Stimulated activated CD8-positive, alpha-beta memory T cell treated with anti-CD3 and anti-CD28 coated beads, Interleukin-12 subunit alpha, Interleukin-12 subunit beta, amount 100 ng/mL, for 1 hour (primary cell): ENCODE measurements around the gene C1orf185.
"Not testable (repeated sequence)": the region's sequence is repeated elsewhere in the genome, so short reads cannot be mapped to it uniquely, and the experiment has no call there.

ENCODE experiments used
- DNase-seq: peaks from one replicate; pipeline ENCODE4 v3.0.0-alpha.2; 2020; ENCODE audit warnings: low read depth

The C1orf185 gene

GRCh38 chr1:51101976-51102375, at the start of gene C1orf185:
Gene C1orf185, plus strand, starts transcription at chr1:51102228. Its CDS starts 6 bp downstream, at chr1:51102234.
- DNase-seq: no peak

GRCh38 chr1:51058858-51059257, 43.2 kb upstream of the C1orf185 start:
- DNase-seq: no peak

- DNase-seq: no peak
These were observed 40.7 kb upstream of the C1orf185 start for GRCh38 chr1:51061231-51061918.

- no peak for DNase-seq
These were observed 38.9 kb upstream of the C1orf185 start for GRCh38 chr1:51063121-51063520.

- no peak for DNase-seq
These were observed 32.0 kb upstream of the C1orf185 start for GRCh38 chr1:51070011-51070410.

- DNase-seq: no peak
These were observed 31.4 kb upstream of the C1orf185 start for GRCh38 chr1:51070640-51071039.

- DNase-seq: no peak
These were observed 30.6 kb upstream of the C1orf185 start for GRCh38 chr1:51071291-51072042.

GRCh38 chr1:51072043-51072439, 30.0 kb upstream of the C1orf185 start:
- no peak for DNase-seq

- no peak for DNase-seq
These were observed 29.4 kb upstream of the C1orf185 start for GRCh38 chr1:51072651-51073050.

- DNase-seq: no peak
These were observed 28.6 kb upstream of the C1orf185 start for GRCh38 chr1:51073456-51073855.

GRCh38 chr1:51086496-51087271, 15.3 kb upstream of the C1orf185 start:
- no peak for DNase-seq

GRCh38 chr1:51088474-51088873, 13.6 kb upstream of the C1orf185 start:
- DNase-seq: no peak

GRCh38 chr1:51093581-51093980, 8.4 kb upstream of the C1orf185 start:
- DNase-seq: no peak

GRCh38 chr1:51097171-51097570, 4.9 kb upstream of the C1orf185 start:
- DNase-seq: no peak

GRCh38 chr1:51100264-51100880, 1.7 kb upstream of the C1orf185 start:
- DNase-seq: no peak

GRCh38 chr1:51114137-51114536, 12.1 kb downstream of the C1orf185 start:
- DNase-seq: no peak

GRCh38 chr1:51115714-51116404, 13.8 kb downstream of the C1orf185 start:
- no peak for DNase-seq

- DNase-seq: no peak
These were observed 17.3 kb downstream of the C1orf185 start for GRCh38 chr1:51119331-51119730.

GRCh38 chr1:51120629-51121028, 18.6 kb downstream of the C1orf185 start:
- no peak for DNase-seq

GRCh38 chr1:51127152-51127551, 25.1 kb downstream of the C1orf185 start:
- not testable (repeated sequence) for DNase-seq

GRCh38 chr1:51131185-51131584, 29.2 kb downstream of the C1orf185 start:
- no peak for DNase-seq

GRCh38 chr1:51133045-51133444, 31.0 kb downstream of the C1orf185 start:
- no peak for DNase-seq
